Measurements from ENCODE around the gene RSRP1. TPM values are rescaled to one million over a fixed set of nuclear protein-coding genes. Genes with fewer than 3 reads are reported as not detected.
"Not testable (repeated sequence)": the region's sequence is repeated elsewhere in the genome, so short reads cannot be mapped to it uniquely, and the experiment has no call there.

Gene RSRP1, protein sequence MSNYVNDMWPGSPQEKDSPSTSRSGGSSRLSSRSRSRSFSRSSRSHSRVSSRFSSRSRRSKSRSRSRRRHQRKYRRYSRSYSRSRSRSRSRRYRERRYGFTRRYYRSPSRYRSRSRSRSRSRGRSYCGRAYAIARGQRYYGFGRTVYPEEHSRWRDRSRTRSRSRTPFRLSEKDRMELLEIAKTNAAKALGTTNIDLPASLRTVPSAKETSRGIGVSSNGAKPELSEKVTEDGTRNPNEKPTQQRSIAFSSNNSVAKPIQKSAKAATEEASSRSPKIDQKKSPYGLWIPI
- 176 TPM for polyA plus RNA-seq
- long read RNA-seq, donor 1, transcript RSRP1-207 (4 exons, 2,941 nt), result major isoform, 12 of 23 reads
- long read RNA-seq, donor 1, partial matches to known transcripts, result 6 of 23 reads
- long read RNA-seq, donor 1, other reads (novel, unspliced or antisense), result 0 of 23 reads
- long read RNA-seq, donor 2, transcript RSRP1-202 (3 exons, 1,954 nt), result major isoform, 10 of 58 reads
- long read RNA-seq, donor 2, transcript RSRP1-201 (5 exons, 1,502 nt), result major isoform, 10 of 58 reads
- long read RNA-seq, donor 2, transcript RSRP1-207 (4 exons, 2,941 nt), result minor isoform, 7 of 58 reads
- long read RNA-seq, donor 2, partial matches to known transcripts, result 28 of 58 reads
- long read RNA-seq, donor 2, other reads (novel, unspliced or antisense), result 0 of 58 reads
- long read RNA-seq, donor 3, result 0 reads
- long read RNA-seq, donor 4, partial matches to known transcripts, result 0 of 4 reads
- long read RNA-seq, donor 4, other reads (novel, unspliced or antisense), result 0 of 4 reads
- long read RNA-seq, donor 5, transcript RSRP1-201 (5 exons, 1,502 nt), result minor isoform, 5 of 30 reads
- long read RNA-seq, donor 5, transcript RSRP1-202 (3 exons, 1,954 nt), result major isoform, 6 of 30 reads
- long read RNA-seq, donor 5, transcript RSRP1-207 (4 exons, 2,941 nt), result major isoform, 6 of 30 reads
- long read RNA-seq, donor 5, partial matches to known transcripts, result 12 of 30 reads
- long read RNA-seq, donor 5, other reads (novel, unspliced or antisense), result 0 of 30 reads
- long read RNA-seq, donor 6, transcript RSRP1-202 (3 exons, 1,954 nt), result major isoform, 11 of 62 reads
- long read RNA-seq, donor 6, transcript RSRP1-207 (4 exons, 2,941 nt), result minor isoform, 8 of 62 reads
- long read RNA-seq, donor 6, partial matches to known transcripts, result 34 of 62 reads
- long read RNA-seq, donor 6, other reads (novel, unspliced or antisense), result 0 of 62 reads
- long read RNA-seq, donor 7, transcript RSRP1-207 (4 exons, 2,941 nt), result major isoform, 7 of 25 reads
- long read RNA-seq, donor 7, partial matches to known transcripts, result 10 of 25 reads
- long read RNA-seq, donor 7, other reads (novel, unspliced or antisense), result 0 of 25 reads
- long read RNA-seq, donor 8, transcript RSRP1-202 (3 exons, 1,954 nt), result major isoform, 25 of 90 reads
- long read RNA-seq, donor 8, transcript RSRP1-201 (5 exons, 1,502 nt), result minor isoform, 9 of 90 reads
- long read RNA-seq, donor 8, transcript RSRP1-207 (4 exons, 2,941 nt), result minor isoform, 12 of 90 reads
- long read RNA-seq, donor 8, partial matches to known transcripts, result 42 of 90 reads
- long read RNA-seq, donor 8, other reads (novel, unspliced or antisense), result 0 of 90 reads
- long read RNA-seq, donor 9, transcript RSRP1-202 (3 exons, 1,954 nt), result major isoform, 14 of 61 reads
- long read RNA-seq, donor 9, transcript RSRP1-207 (4 exons, 2,941 nt), result minor isoform, 8 of 61 reads
- long read RNA-seq, donor 9, transcript RSRP1-201 (5 exons, 1,502 nt), result minor isoform, 7 of 61 reads
- long read RNA-seq, donor 9, partial matches to known transcripts, result 30 of 61 reads
- long read RNA-seq, donor 9, other reads (novel, unspliced or antisense), result 0 of 61 reads
- long read RNA-seq, donor 10, transcript RSRP1-202 (3 exons, 1,954 nt), result minor isoform, 8 of 55 reads
- long read RNA-seq, donor 10, transcript RSRP1-207 (4 exons, 2,941 nt), result major isoform, 13 of 55 reads
- long read RNA-seq, donor 10, partial matches to known transcripts, result 26 of 55 reads
- long read RNA-seq, donor 10, other reads (novel, unspliced or antisense), result 5 of 55 reads
- long read RNA-seq, donor 11, transcript RSRP1-207 (4 exons, 2,941 nt), result major isoform, 8 of 20 reads
- long read RNA-seq, donor 11, partial matches to known transcripts, result 7 of 20 reads
- long read RNA-seq, donor 11, other reads (novel, unspliced or antisense), result 0 of 20 reads

DNA sequence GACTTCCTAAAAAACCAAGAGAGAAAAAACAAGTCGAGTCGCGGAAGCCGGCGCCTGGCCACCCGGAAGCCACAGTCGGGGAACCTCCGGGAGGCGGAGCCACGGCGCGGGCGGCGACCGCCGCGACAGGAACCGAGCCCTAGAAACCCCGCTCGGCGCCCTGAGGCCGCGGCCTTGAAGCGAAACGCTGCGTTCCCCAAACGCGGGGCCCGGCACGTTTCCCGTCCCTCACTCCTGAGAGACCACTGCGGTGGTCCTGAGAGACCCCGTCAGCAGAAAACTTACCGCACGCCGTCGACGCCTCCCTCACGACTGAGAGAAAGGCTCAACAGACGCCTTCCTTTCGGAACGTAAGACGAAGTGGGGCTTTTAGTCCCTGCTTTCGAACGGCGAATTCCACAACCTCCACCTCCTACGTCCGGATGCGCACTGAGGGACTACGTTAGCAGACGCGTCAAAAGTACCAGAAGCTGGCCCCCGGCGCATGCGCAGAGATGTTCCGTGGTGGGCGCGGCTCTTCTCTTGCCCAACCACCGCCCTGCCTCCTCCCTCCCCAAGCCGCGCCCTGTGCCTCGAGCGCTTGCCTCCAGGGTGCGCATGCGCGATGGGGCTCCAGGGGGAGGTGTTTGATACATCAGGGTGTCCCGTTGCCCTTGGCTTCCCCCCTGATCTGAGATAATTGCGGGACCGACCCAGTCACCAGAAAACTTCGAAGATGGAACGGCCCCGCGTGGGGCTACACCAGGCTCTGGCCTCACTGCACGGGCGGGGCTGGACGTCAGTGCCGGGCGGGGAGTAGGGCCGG, at the start of gene RSRP1:
RSRP1 (minus strand) TSS at position 431 of the 805 bp plus-strand sequence. CDS start 491 bp downstream, outside the sequence.
- Histone ChIP-seq H3K36me3 (ENCODE audit: control insufficient read depth, insufficient read depth, low read length) (peaks cover 30% of the 10 kb centered on the region), H3K4me3 (ENCODE audit: low read length) (peak within 1 kb of the TSS; percentile 87), H3K27ac (ENCODE audit: low read length) (peak within 1 kb of the TSS; percentile 98), H3K9me3 (ENCODE audit: control insufficient read depth, low read depth, low read length) (no peaks in the 10 kb centered on the region), H3K27me3 (ENCODE audit: control insufficient read depth, insufficient read depth, low read length) (no peaks in the 10 kb centered on the region), H3K4me1 (ENCODE audit: control insufficient read depth, insufficient read depth, low read length) (peaks cover 12% of the 10 kb centered on the region)
- DNase-seq, result peak; percentile 98 to 99
- WGBS (ENCODE audit: insufficient coverage, low lambda C conversion rate), result 0% methylated on average over 4 of the region's 79 CpGs

DNA sequence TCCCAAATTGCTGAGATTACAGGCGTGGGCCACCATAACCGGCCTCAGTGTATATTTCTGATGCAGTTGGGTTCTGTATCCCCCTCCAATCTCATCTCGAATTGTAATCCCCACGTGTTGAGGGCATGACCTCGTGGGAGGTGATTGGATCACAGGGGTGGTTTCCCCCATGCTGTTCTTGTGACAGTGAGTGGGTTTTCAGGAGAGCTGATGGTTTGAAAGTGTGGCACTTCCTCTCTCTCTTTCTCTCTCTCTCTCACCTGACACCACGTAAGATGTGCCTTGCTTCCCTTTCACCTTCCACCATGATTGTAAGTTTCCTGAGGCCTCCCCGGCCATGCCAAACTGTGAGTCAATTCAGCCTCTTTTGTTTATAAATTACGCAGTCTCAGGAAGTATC, 49.2 kb upstream of the RSRP1 start:
- H3K36me3 ChIP-seq (ENCODE audit: control insufficient read depth, insufficient read depth, low read length); H3K27me3 ChIP-seq (ENCODE audit: control insufficient read depth, insufficient read depth, low read length); H3K27ac ChIP-seq (ENCODE audit: low read length); H3K4me1 ChIP-seq (ENCODE audit: control insufficient read depth, insufficient read depth, low read length); H3K9me3 ChIP-seq (ENCODE audit: control insufficient read depth, low read depth, low read length); H3K4me3 ChIP-seq (ENCODE audit: low read length); DNase-seq: not testable (repeated sequence)
- no CpG with 5 or more reads among the region's 8 CpGs for WGBS (ENCODE audit: insufficient coverage, low lambda C conversion rate)

DNA sequence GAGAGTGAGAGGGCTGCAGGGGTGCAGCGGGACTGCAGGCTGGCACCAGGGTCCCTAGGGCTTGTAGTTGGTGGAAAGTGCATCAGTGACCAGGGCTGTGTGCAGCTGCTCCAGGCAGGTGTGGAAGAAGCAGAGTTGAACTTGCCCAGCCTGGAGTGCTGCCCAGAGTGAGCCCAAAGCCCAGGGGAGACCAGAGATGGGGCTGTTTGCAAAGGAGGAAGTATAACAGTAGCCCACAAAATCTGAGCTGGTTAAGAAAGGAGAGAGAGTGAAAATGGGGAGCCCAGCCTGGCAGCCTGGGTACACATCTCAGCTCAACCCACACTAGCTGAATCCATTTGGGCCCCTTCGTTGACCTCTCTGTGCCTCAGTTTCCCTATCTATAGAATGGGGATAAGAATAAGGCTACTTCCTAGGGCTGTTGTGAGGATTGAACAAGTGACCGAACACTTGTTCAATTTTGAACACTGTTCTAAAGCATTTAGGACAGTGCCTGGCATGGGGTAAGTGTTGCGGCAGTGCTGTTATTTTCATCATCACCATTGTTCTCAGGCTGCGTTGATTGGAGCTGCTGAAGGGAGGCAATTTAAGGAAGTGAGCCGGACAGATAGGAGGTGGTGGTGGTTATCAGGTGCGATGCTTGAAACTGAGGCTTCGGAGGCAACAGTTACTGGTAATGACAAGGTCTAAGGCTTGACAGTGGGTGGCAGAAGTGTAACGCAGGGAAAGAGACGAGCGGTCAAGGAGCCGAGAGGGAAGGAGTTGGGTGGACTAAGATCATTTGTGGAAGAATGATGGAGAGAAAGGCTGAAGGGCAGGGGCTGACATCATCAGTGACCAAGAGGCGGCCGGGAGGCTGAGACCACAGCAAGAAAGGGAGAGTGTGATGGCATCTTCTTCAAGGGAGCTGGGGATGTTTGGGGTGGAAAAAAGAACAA, 47.9 kb upstream of the RSRP1 start:
- H3K9me3 ChIP-seq (ENCODE audit: control insufficient read depth, low read depth, low read length); H3K4me3 ChIP-seq (ENCODE audit: low read length); H3K27me3 ChIP-seq (ENCODE audit: control insufficient read depth, insufficient read depth, low read length); H3K36me3 ChIP-seq (ENCODE audit: control insufficient read depth, insufficient read depth, low read length); H3K27ac ChIP-seq (ENCODE audit: low read length); DNase-seq; H3K4me1 ChIP-seq (ENCODE audit: control insufficient read depth, insufficient read depth, low read length): not testable (repeated sequence)
- WGBS (ENCODE audit: insufficient coverage, low lambda C conversion rate), result 62% methylated on average over 2 of the region's 14 CpGs

DNA sequence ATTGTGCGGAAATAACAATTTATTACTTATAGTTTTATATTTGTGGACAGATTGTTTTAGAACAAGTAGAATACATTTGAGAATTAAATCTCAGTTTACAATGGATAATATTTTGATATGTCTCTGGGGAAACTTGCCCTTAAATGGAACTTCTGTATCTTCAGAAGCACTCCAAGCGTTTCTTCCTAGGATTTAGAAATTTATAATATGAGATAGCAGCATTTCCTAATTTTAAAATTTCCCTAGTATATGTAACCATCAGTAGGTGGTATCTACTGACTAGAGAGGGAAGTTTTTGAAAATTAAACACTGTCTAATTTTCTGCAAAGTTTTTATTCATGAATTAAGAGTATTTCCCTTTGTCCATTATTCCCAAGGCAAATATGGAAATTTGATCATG, 46.2 kb upstream of the RSRP1 start:
- not testable (repeated sequence) for H3K4me1 ChIP-seq (ENCODE audit: control insufficient read depth, insufficient read depth, low read length); H3K4me3 ChIP-seq (ENCODE audit: low read length); H3K9me3 ChIP-seq (ENCODE audit: control insufficient read depth, low read depth, low read length); H3K36me3 ChIP-seq (ENCODE audit: control insufficient read depth, insufficient read depth, low read length); H3K27ac ChIP-seq (ENCODE audit: low read length); H3K27me3 ChIP-seq (ENCODE audit: control insufficient read depth, insufficient read depth, low read length); DNase-seq
- 100% methylated on average over 1 of the region's 2 CpGs for whole genome bisulfite sequencing (ENCODE audit: insufficient coverage, low lambda C conversion rate)

DNA sequence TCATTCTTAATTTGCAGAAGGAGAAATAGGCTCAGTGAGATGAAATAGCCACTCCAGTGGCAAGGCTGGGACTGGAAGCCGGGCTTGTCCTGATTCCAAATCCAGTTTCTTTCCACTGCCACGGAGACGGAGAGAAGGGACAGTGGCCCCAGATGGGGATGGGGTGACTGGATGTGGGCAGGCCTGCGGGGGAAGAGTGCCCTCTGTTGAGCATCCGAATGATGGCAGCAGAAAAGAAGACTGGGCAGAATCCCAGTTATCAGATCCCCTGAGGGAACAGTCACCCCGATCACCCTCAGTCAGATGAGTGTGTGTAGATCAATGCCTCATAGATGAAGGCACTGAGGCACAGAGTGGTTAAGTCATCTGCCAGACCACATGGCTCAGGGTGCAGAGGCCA, 42.8 kb upstream of the RSRP1 start:
- not testable (repeated sequence) for H3K27me3 ChIP-seq (ENCODE audit: control insufficient read depth, insufficient read depth, low read length); H3K27ac ChIP-seq (ENCODE audit: low read length); H3K4me3 ChIP-seq (ENCODE audit: low read length); H3K9me3 ChIP-seq (ENCODE audit: control insufficient read depth, low read depth, low read length); H3K4me1 ChIP-seq (ENCODE audit: control insufficient read depth, insufficient read depth, low read length); DNase-seq; H3K36me3 ChIP-seq (ENCODE audit: control insufficient read depth, insufficient read depth, low read length)
- no CpG with 5 or more reads among the region's 6 CpGs for WGBS (ENCODE audit: insufficient coverage, low lambda C conversion rate)

DNA sequence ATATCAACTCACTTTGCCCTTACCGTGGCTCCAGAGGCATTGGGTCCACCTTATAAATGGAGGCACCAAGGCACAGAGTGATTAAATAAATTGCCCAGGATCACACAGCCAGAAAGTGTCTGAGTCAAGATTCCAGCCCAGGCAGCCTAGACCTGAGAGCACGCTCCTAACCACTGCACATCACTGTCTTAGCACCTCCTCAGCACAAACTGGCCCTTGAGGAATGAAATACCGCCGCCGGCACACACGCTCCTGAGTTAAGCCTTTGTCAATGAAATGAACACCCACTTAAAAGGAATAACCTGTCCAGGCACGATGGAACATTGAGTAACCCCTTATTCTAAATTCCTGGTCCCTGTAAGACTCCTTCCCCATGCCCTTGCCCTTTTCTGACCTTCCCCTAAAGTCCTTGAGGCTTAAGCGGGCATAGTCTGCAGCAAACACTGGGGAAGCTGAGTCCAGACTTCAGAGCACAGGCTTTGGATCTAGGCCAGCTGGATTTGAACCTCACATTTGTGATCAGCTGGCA, 41.4 kb upstream of the RSRP1 start:
- H3K9me3 ChIP-seq (ENCODE audit: control insufficient read depth, low read depth, low read length); H3K36me3 ChIP-seq (ENCODE audit: control insufficient read depth, insufficient read depth, low read length); H3K27me3 ChIP-seq (ENCODE audit: control insufficient read depth, insufficient read depth, low read length); H3K27ac ChIP-seq (ENCODE audit: low read length); DNase-seq; H3K4me1 ChIP-seq (ENCODE audit: control insufficient read depth, insufficient read depth, low read length); H3K4me3 ChIP-seq (ENCODE audit: low read length): not testable (repeated sequence)
- WGBS (ENCODE audit: insufficient coverage, low lambda C conversion rate), result no CpG with 5 or more reads among the region's 8 CpGs

DNA sequence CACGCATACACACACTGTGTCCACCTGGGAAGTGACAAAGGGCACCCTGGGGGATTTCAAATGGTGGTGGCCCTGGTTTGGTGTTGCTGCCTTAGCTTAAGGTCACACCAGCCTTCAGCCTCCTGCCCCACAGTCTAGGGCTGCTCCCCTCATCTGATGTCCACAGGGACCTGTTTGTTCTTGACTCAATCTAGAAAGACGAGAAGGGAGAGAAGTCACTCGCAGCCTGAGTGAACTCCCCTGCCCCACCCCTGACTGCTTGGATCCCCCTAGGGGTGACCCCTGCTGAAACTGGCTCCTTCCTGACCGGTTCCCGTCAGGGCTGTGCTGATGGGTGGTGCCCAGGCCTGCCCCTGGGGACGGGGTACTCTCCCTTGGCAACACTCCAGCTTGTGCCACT, 39.9 kb upstream of the RSRP1 start:
- no CpG with 5 or more reads among the region's 6 CpGs for WGBS (ENCODE audit: insufficient coverage, low lambda C conversion rate)
- DNase-seq; H3K36me3 ChIP-seq (ENCODE audit: control insufficient read depth, insufficient read depth, low read length); H3K4me3 ChIP-seq (ENCODE audit: low read length); H3K27ac ChIP-seq (ENCODE audit: low read length); H3K27me3 ChIP-seq (ENCODE audit: control insufficient read depth, insufficient read depth, low read length); H3K9me3 ChIP-seq (ENCODE audit: control insufficient read depth, low read depth, low read length); H3K4me1 ChIP-seq (ENCODE audit: control insufficient read depth, insufficient read depth, low read length): not testable (repeated sequence)

DNA sequence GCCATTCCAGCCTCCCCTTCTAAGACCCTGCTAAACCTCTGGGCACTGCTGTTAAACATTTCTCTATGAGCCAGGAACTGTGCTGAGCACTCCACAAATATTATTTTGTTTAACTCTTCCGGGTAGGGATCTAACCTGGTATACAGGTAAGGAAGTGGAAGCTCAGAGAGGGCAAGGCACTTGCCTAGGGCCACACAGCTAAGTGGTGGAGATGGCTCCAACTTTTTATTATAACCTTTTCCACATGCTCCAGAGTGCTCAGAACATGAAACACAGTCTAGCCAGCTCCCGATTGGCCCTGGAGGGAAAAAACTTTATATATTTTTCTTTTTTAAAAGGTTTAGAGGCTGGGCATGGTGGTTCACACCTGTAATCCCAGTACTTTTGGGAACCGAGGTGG, 38.6 kb upstream of the RSRP1 start:
- WGBS (ENCODE audit: insufficient coverage, low lambda C conversion rate), result 100% methylated on average over 1 of the region's 3 CpGs
- not testable (repeated sequence) for H3K9me3 ChIP-seq (ENCODE audit: control insufficient read depth, low read depth, low read length)

More for the DNA sequence above, 38.6 kb upstream of the RSRP1 start:
- H3K4me3 ChIP-seq (ENCODE audit: low read length); DNase-seq; H3K4me1 ChIP-seq (ENCODE audit: control insufficient read depth, insufficient read depth, low read length); H3K36me3 ChIP-seq (ENCODE audit: control insufficient read depth, insufficient read depth, low read length); H3K27me3 ChIP-seq (ENCODE audit: control insufficient read depth, insufficient read depth, low read length); H3K27ac ChIP-seq (ENCODE audit: low read length): not testable (repeated sequence)
